Astrocyte of the spinal cord (primary cell): ENCODE data around the gene TLR10.

ENCODE experiments used
- DNase-seq: peaks from one replicate; pipeline ENCODE4 v3.0.0; 2011; ENCODE audit warnings: low read depth, low spot score
- H3K4me3 ChIP-seq: 2 replicates; pipeline ENCODE4 v1.5.1; 2011; ENCODE audit warnings: low read depth, mild to moderate bottlenecking, low read length, moderate library complexity
- in situ Hi-C: cut with HindIII; loops from 2 replicates; pipeline ENCODE4 v1.10.0; 2017; ENCODE audit warnings: low sequenced_read_pairs
- TF ChIP-seq, protein P1 (sequence below): IDR thresholded peaks from 2 replicates; pipeline ENCODE4 v1.5.1; 2012; ENCODE audit warnings: low read depth, mild to moderate bottlenecking, low read length, inconsistent platforms

The TLR10 gene

DNA sequence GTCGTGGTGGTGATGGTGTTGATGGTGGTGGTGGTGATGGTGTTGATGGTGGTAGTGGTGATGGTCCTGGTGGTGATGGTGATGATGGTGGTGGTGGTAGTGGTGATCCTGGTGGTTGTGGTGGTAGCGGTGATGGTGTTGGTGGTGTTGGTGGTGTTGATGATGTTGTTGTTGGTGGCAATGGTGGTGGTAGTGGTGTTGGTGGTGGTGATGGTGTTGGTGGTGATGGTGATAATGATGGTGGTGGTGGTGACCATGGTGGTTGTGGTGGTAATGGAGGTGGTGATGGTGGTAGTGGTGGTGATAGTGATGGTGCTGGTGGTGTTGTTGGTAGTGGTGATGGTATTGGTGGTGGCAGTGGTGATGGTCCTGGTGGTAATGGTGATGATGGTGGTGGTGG is 49.1 kb downstream of the TLR10 start:
- TF ChIP-seq, protein P1, sequence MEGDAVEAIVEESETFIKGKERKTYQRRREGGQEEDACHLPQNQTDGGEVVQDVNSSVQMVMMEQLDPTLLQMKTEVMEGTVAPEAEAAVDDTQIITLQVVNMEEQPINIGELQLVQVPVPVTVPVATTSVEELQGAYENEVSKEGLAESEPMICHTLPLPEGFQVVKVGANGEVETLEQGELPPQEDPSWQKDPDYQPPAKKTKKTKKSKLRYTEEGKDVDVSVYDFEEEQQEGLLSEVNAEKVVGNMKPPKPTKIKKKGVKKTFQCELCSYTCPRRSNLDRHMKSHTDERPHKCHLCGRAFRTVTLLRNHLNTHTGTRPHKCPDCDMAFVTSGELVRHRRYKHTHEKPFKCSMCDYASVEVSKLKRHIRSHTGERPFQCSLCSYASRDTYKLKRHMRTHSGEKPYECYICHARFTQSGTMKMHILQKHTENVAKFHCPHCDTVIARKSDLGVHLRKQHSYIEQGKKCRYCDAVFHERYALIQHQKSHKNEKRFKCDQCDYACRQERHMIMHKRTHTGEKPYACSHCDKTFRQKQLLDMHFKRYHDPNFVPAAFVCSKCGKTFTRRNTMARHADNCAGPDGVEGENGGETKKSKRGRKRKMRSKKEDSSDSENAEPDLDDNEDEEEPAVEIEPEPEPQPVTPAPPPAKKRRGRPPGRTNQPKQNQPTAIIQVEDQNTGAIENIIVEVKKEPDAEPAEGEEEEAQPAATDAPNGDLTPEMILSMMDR, result no peak
- DNase-seq, result no peak
- no peak overlapping the region for H3K4me3 ChIP-seq
- in situ Hi-C loops, result no loop called here

DNA sequence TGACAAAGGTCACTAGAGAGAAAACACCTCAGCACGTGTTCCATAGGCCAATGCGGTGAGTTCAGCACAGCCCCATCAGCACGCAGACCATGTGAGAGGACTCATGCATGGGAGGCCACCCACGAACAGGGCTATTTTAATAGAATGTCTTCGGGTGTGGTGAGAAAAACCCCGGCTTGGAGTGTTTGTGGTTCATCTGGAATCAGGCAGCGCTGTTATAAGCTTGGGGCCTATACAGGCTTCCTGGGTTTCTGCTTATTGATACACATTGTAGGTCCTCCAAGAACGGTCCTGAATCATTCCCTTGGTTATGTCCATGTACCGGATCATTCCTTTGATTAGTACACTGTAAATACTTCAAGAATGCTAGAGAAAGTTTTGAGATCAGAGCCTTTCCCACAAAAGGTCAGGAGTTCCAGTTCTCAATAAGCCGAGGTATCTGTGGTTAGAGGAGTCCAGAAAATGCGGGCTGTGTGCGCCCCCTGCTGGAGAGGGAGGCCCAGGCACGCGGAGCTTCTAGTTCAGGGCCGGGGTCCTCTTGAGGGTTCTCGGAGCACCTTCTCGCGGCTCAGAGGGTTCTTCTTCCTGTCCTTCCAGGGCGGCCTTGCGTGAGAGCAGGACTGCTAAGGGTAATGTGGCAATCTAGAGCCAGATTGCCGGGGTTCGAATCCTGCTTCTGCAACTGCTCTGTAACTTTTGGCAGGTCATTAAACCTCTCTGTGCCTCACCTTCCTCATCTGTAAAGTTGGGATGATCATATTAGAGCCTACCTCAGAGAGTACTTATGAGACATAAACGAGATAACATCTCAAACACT is 51.8 kb downstream of the TLR10 start:
- H3K4me3 ChIP-seq, result no peak overlapping the region
- DNase-seq, result peak; percentile 93
- in situ Hi-C loops, result no loop called here
- TF ChIP-seq, protein P1, result peak; percentile 96

- H3K4me3 ChIP-seq, result no peak overlapping the region
- DNase-seq, result no peak
- TF ChIP-seq, protein P1, result no peak
- in situ Hi-C loops, result no loop called here
Measured at GRCh38 chr4:38730493-38730829, 52.3 kb downstream of the TLR10 start.

GRCh38 chr4:38728631-38729141 is 54.1 kb downstream of the TLR10 start:
- TF ChIP-seq, protein P1, result peak; percentile 10
- in situ Hi-C loops, result no loop called here
- DNase-seq, result no peak
- no peak overlapping the region for H3K4me3 ChIP-seq

GRCh38 chr4:38724475-38724808 is 58.3 kb downstream of the TLR10 start:
- H3K4me3 ChIP-seq, result no peak overlapping the region
- DNase-seq, result no peak
- TF ChIP-seq, protein P1, result no peak
- in situ Hi-C loops, result no loop called here

- no peak overlapping the region for H3K4me3 ChIP-seq
- in situ Hi-C loops, result no loop called here
- no peak for DNase-seq
- TF ChIP-seq, protein P1, result no peak
Measured at GRCh38 chr4:38723726-38724474, 58.9 kb downstream of the TLR10 start.
